ENCODE measurements around the gene STK10. TPM values are rescaled to one million over a fixed set of nuclear protein-coding genes. Genes with fewer than 3 reads are reported as not detected.

STK10 gene
- total RNA-seq, 1 experiment from 2014 or later = 25.7 TPM

GRCh38 chr5:172051643-172052339 is 136.2 kb downstream of the STK10 start:
- Histone ChIP-seq H3K9ac (ENCODE audit: low read length) (no peak overlapping the region), H3K79me2 (ENCODE audit: low read length) (no peaks in the 10 kb centered on the region), H4K20me1 (ENCODE audit: low read length) (no peaks in the 10 kb centered on the region), H3K4me1 (ENCODE audit: insufficient read depth, low read length) (no peaks in the 10 kb centered on the region), H3F3A (ENCODE audit: low read length, unreplicated experiment) (no peaks in the 10 kb centered on the region), H3K9me2 (replicated peaks; ENCODE audit: low read length) (no peaks in the 10 kb centered on the region), H3K9me3 (ENCODE audit: low read length) (no peaks in the 10 kb centered on the region), H3K27ac (ENCODE audit: low read length) (no peak overlapping the region), H3K27me3 (ENCODE audit: low read length) (no peaks in the 10 kb centered on the region), H3K4me3 (ENCODE audit: low read length) (no peak overlapping the region), H3K4me2 (ENCODE audit: low read length) (no peak overlapping the region), H2AFZ (ENCODE audit: low read length) (no peak overlapping the region), H3K36me3 (ENCODE audit: low read depth, low read length) (peaks cover 19% of the 10 kb centered on the region; the same call in 1 of the 2 replicates)
- DNase-seq (peak; percentile 12), ATAC-seq (peak; percentile 48; the same call in 1 of the 2 replicates)
- ChIA-PET CTCF (no interaction called here), POLR2A (ENCODE audit: unreplicated experiment) (no interaction called here)
- BruUV-seq (replicated peaks) = no TSS peak
- intact Hi-C loops (cut with micrococcal nuclease) = no loop called here
- TF ChIP-seq EZH2phosphoT487 (IDR thresholded peaks at IDR 0.05; ENCODE audit: borderline replicate concordance, low read length) = no peak
- TF ChIP-seq EZH2 (IDR thresholded peaks at IDR 0.05; ENCODE audit: low read length, unreplicated experiment) = no peak
- TF ChIP-seq CTCF (conservative IDR thresholded peaks at IDR 0.05; ENCODE audit: low read depth, low read length) = no peak

GRCh38 chr5:172050080-172050479 is 137.9 kb downstream of the STK10 start:
- Histone ChIP-seq H3K4me3 (ENCODE audit: low read length) (no peak overlapping the region), H3K36me3 (ENCODE audit: low read depth, low read length) (peaks cover 19% of the 10 kb centered on the region; the same call in 1 of the 2 replicates), H3K4me2 (ENCODE audit: low read length) (no peak overlapping the region), H3K9ac (ENCODE audit: low read length) (no peak overlapping the region), H3K9me3 (ENCODE audit: low read length) (no peaks in the 10 kb centered on the region), H3K9me2 (replicated peaks; ENCODE audit: low read length) (no peaks in the 10 kb centered on the region), H4K20me1 (ENCODE audit: low read length) (no peaks in the 10 kb centered on the region), H3K79me2 (ENCODE audit: low read length) (no peaks in the 10 kb centered on the region), H3K27ac (ENCODE audit: low read length) (no peak overlapping the region), H2AFZ (ENCODE audit: low read length) (no peak overlapping the region), H3F3A (ENCODE audit: low read length, unreplicated experiment) (no peaks in the 10 kb centered on the region), H3K27me3 (ENCODE audit: low read length) (no peaks in the 10 kb centered on the region), H3K4me1 (ENCODE audit: insufficient read depth, low read length) (no peaks in the 10 kb centered on the region)
- ATAC-seq = no peak
- intact Hi-C loops (cut with micrococcal nuclease) = no loop called here
- TF ChIP-seq EZH2 (IDR thresholded peaks at IDR 0.05; ENCODE audit: low read length, unreplicated experiment) (no peak), EZH2phosphoT487 (IDR thresholded peaks at IDR 0.05; ENCODE audit: borderline replicate concordance, low read length) (no peak), CTCF (conservative IDR thresholded peaks at IDR 0.05; ENCODE audit: low read depth, low read length) (no peak)
- CTCF ChIA-PET = no interaction called here
- no peak for DNase-seq
- POLR2A ChIA-PET (ENCODE audit: unreplicated experiment) = no interaction called here
- no TSS peak for BruUV-seq (replicated peaks)

- no peak overlapping the region for H3K27ac ChIP-seq (ENCODE audit: low read length)
- no peak for DNase-seq
- no peak for TF ChIP-seq EZH2phosphoT487 (IDR thresholded peaks at IDR 0.05; ENCODE audit: borderline replicate concordance, low read length)
- TF ChIP-seq CTCF (conservative IDR thresholded peaks at IDR 0.05; ENCODE audit: low read depth, low read length) = no peak
- no peak for TF ChIP-seq EZH2 (IDR thresholded peaks at IDR 0.05; ENCODE audit: low read length, unreplicated experiment)
- H3K9ac ChIP-seq (ENCODE audit: low read length) = no peak overlapping the region
- H3K4me2 ChIP-seq (ENCODE audit: low read length) = no peak overlapping the region
- ChIA-PET CTCF (no interaction called here), POLR2A (ENCODE audit: unreplicated experiment) (no interaction called here)
- peaks cover 18% of the 10 kb centered on the region; the same call in 1 of the 2 replicates for H3K36me3 ChIP-seq (ENCODE audit: low read depth, low read length)
- no peak overlapping the region for H3K4me3 ChIP-seq (ENCODE audit: low read length)
- H3K4me1 ChIP-seq (ENCODE audit: insufficient read depth, low read length) = no peaks in the 10 kb centered on the region
- no peaks in the 10 kb centered on the region for H3K79me2 ChIP-seq (ENCODE audit: low read length)
- no peaks in the 10 kb centered on the region for H4K20me1 ChIP-seq (ENCODE audit: low read length)
- intact Hi-C loops (cut with micrococcal nuclease) = loop anchor here (10.0 kb wide), 1 partner anchor 635 kb away; the partner anchor contains the start of gene FGF18
- BruUV-seq (replicated peaks) = no TSS peak
- no peak overlapping the region for H2AFZ ChIP-seq (ENCODE audit: low read length)
- no peaks in the 10 kb centered on the region for H3K27me3 ChIP-seq (ENCODE audit: low read length)
- ATAC-seq = no peak
- no peaks in the 10 kb centered on the region for H3F3A ChIP-seq (ENCODE audit: low read length, unreplicated experiment)
- no peaks in the 10 kb centered on the region for H3K9me2 ChIP-seq (replicated peaks; ENCODE audit: low read length)
- no peaks in the 10 kb centered on the region for H3K9me3 ChIP-seq (ENCODE audit: low read length)
Measured at GRCh38 chr5:172049226-172049796, 138.7 kb downstream of the STK10 start.

Measured in PC-3 (cell line).